GM23338 (cell line): Measurements from ENCODE around the gene TMPRSS13. TPM values are rescaled to one million over a fixed set of nuclear protein-coding genes. Genes with fewer than 3 reads are reported as not detected.

Experiments used
- ATAC-seq: fragments of 200-7000 bp; cut with Tn5 transposase; 3 replicates; pipeline ENCODE4 v1.9.1; 2020
- DNase-seq: peaks from one replicate; pipeline ENCODE4 v3.0.0-alpha.2; 2015; ENCODE audit warnings: low spot score
- H2AFZ ChIP-seq: fragments of 200-600 bp; sonication (generic); 2 replicates; pipeline ENCODE4 v1.8.0; 2016; ENCODE audit warnings: antibody characterized with exemption, mild to moderate bottlenecking, moderate library complexity
- H3F3A ChIP-seq: fragments of 200-600 bp; sonication (generic); replicated peaks from 2 replicates; pipeline ENCODE4 v1.8.0; 2017; ENCODE audit warnings: antibody characterized with exemption, mixed run types, low read depth
- H3K27ac ChIP-seq: fragments of 200-600 bp; sonication (generic); 2 replicates; pipeline ENCODE4 v1.6.1; 2016; ENCODE audit warnings: low read depth
- H3K27me3 ChIP-seq: fragments of 200-600 bp; sonication (generic); 2 replicates; pipeline ENCODE4 v1.8.0; 2016; ENCODE audit warnings: mild to moderate bottlenecking, mixed run types, moderate library complexity; ENCODE audit not compliant: insufficient read depth
- H3K36me3 ChIP-seq: fragments of 200-600 bp; sonication (generic); 2 replicates; pipeline ENCODE4 v1.8.0; 2016; ENCODE audit warnings: mild to moderate bottlenecking; ENCODE audit not compliant: insufficient read depth
- H3K4me1 ChIP-seq: fragments of 200-600 bp; sonication (generic); 2 replicates; pipeline ENCODE4 v1.8.0; 2016; ENCODE audit warnings: mild to moderate bottlenecking, moderate library complexity; ENCODE audit not compliant: insufficient read depth
- H3K4me2 ChIP-seq: fragments of 200-600 bp; sonication (generic); 2 replicates; pipeline ENCODE4 v1.7.1; 2017; ENCODE audit warnings: mixed run types
- H3K4me3 ChIP-seq: fragments of 200-600 bp; sonication (generic); 2 replicates; pipeline ENCODE4 v1.6.1; 2016; ENCODE audit warnings: mixed run types
- H3K79me2 ChIP-seq: fragments of 200-600 bp; sonication (generic); replicated peaks from 2 replicates; pipeline ENCODE4 v1.8.0; 2017; ENCODE audit warnings: mild to moderate bottlenecking; ENCODE audit not compliant: insufficient read depth
- H3K9me2 ChIP-seq: fragments of 200-600 bp; sonication (generic); 2 replicates; pipeline ENCODE4 v1.8.0; 2017; ENCODE audit not compliant: insufficient read depth
- H4K20me1 ChIP-seq: fragments of 200-600 bp; sonication (generic); replicated peaks from 2 replicates; pipeline ENCODE4 v1.8.0; 2017; ENCODE audit warnings: mild to moderate bottlenecking; ENCODE audit not compliant: insufficient read depth
- H3K27ac Mint-ChIP-seq: 2 replicates; pipeline ENCODE4 v1.8.0; 2020; ENCODE audit warnings: inconsistent platforms, mild to moderate bottlenecking, moderate library complexity, mixed read lengths
- H3K27me3 Mint-ChIP-seq: 3 replicates; pipeline ENCODE4 v1.8.0; 2022; ENCODE audit warnings: low read depth, mild to moderate bottlenecking, moderate library complexity, mixed read lengths, inconsistent platforms; ENCODE audit not compliant: insufficient read depth, poor library complexity
- H3K36me3 Mint-ChIP-seq: 3 replicates; pipeline ENCODE4 v1.8.0; 2021; ENCODE audit warnings: low read depth, mild to moderate bottlenecking, inconsistent platforms, moderate library complexity, mixed read lengths
- H3K4me1 Mint-ChIP-seq: 3 replicates; pipeline ENCODE4 v1.8.0; 2020; ENCODE audit warnings: mild to moderate bottlenecking, inconsistent platforms, mixed read lengths
- H3K4me3 Mint-ChIP-seq: 3 replicates; pipeline ENCODE4 v1.8.0; 2021; ENCODE audit warnings: moderate library complexity, mild to moderate bottlenecking, inconsistent platforms, mixed read lengths
- H3K9me3 Mint-ChIP-seq: 3 replicates; pipeline ENCODE4 v1.8.0; 2020; ENCODE audit warnings: moderate library complexity, mild to moderate bottlenecking, inconsistent platforms, mixed read lengths
- CREB1 ChIP-seq: fragments of 250-450 bp; sonication (Bioruptor Pico); IDR thresholded peaks from 2 replicates; pipeline ENCODE4 v1.5.0; 2020; ENCODE audit warnings: low read depth, mild to moderate bottlenecking, moderate library complexity
- EZH2 ChIP-seq: fragments of 200-600 bp; sonication (generic); IDR thresholded peaks from one replicate; pipeline ENCODE4 v1.8.0; 2017; ENCODE audit warnings: antibody characterized with exemption, mild to moderate bottlenecking, low read depth; ENCODE audit not compliant: unreplicated experiment
- EZH2phosphoT487 ChIP-seq: fragments of 200-600 bp; sonication (generic); IDR thresholded peaks from one replicate; pipeline ENCODE4 v1.8.1; 2018; ENCODE audit warnings: antibody characterized with exemption; ENCODE audit not compliant: unreplicated experiment
- JUNB ChIP-seq: IDR thresholded peaks from one replicate; pipeline ENCODE4 v1.6.1; 2016; ENCODE audit warnings: antibody characterized with exemption; ENCODE audit not compliant: unreplicated experiment
- NANOG ChIP-seq: IDR thresholded peaks from 2 replicates; pipeline ENCODE4 v1.6.1; 2016; ENCODE audit warnings: antibody characterized with exemption, borderline replicate concordance
- ZNF331 ChIP-seq: fragments of 250-450 bp; sonication (Bioruptor Pico); IDR thresholded peaks from 2 replicates; pipeline ENCODE4 v1.5.0; 2020; ENCODE audit warnings: low read depth, mild to moderate bottlenecking, moderate library complexity
- polyA plus RNA-seq: library from polyadenylated mRNA; unstranded; fragments of >200 nt; fragmentation: Nextera tagmentation; extraction: Ambion mirVana; gene quantifications from 2 replicates; pipeline ENCODE4 v1.2.1, GENCODE V29; 2016
- total RNA-seq: library from RNA; depleted of rRNA; stranded (reverse); fragments of >200 nt; shearing (Covaris generic); gene quantifications from 2 replicates; pipeline ENCODE4 v1.2.3, GENCODE V29; 2014
- TF ChIP-seq, protein P1 (sequence below): IDR thresholded peaks from one replicate; pipeline ENCODE4 v1.6.1; 2018; ENCODE audit warnings: antibody characterized with exemption; ENCODE audit not compliant: unreplicated experiment
- TF ChIP-seq, protein P2 (sequence below), 2 experiments: fragments of 200-600 bp in 1 of 2; sonication (generic) in 1 of 2; conservative IDR thresholded peaks; 2 replicates each; pipeline versions ENCODE4 v1.5.1 to v1.6.1; 2016 to 2017; ENCODE audit warnings: antibody characterized with exemption in 2 of 2, low read depth in 2 of 2, mild to moderate bottlenecking in 2 of 2, moderate library complexity in 1 of 2

The TMPRSS13 gene
- total and polyA plus RNA-seq, 2 experiments from 2014 or later, result 0.31 TPM; not detected in 1

GRCh38 chr11:117871784-117872183 is 57.4 kb downstream of the TMPRSS13 start (continued):
- TF ChIP-seq, protein P1, sequence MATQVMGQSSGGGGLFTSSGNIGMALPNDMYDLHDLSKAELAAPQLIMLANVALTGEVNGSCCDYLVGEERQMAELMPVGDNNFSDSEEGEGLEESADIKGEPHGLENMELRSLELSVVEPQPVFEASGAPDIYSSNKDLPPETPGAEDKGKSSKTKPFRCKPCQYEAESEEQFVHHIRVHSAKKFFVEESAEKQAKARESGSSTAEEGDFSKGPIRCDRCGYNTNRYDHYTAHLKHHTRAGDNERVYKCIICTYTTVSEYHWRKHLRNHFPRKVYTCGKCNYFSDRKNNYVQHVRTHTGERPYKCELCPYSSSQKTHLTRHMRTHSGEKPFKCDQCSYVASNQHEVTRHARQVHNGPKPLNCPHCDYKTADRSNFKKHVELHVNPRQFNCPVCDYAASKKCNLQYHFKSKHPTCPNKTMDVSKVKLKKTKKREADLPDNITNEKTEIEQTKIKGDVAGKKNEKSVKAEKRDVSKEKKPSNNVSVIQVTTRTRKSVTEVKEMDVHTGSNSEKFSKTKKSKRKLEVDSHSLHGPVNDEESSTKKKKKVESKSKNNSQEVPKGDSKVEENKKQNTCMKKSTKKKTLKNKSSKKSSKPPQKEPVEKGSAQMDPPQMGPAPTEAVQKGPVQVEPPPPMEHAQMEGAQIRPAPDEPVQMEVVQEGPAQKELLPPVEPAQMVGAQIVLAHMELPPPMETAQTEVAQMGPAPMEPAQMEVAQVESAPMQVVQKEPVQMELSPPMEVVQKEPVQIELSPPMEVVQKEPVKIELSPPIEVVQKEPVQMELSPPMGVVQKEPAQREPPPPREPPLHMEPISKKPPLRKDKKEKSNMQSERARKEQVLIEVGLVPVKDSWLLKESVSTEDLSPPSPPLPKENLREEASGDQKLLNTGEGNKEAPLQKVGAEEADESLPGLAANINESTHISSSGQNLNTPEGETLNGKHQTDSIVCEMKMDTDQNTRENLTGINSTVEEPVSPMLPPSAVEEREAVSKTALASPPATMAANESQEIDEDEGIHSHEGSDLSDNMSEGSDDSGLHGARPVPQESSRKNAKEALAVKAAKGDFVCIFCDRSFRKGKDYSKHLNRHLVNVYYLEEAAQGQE, result no peak

DNA sequence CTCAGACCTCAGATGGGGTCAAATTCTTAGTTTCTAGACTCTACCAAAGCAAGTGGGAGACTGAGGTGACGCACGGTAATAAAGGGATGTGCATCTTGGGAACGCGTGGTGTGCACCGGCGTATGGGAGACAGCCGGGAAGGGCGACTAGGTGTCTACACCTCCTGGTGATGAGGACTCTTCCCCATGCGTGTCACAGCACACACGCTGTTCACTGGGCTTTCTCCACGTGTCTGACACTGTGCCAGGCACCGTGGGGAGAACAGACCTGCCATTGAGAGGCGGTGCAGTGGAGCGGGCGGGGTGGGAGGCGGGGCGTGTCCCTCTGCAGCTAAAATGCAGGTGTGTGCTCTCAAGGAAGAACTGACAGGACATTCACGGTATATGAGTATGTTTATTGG is 58.0 kb downstream of the TMPRSS13 start:
- Mint-ChIP-seq H3K4me3 (no peak overlapping the region), H3K27me3 (peaks cover 9% of the 10 kb centered on the region), H3K9me3 (no peaks in the 10 kb centered on the region), H3K27ac (no peak overlapping the region), H3K36me3 (no peaks in the 10 kb centered on the region), H3K4me1 (peaks cover 54% of the 10 kb centered on the region)
- ATAC-seq (no peak), DNase-seq (no peak)
- Histone ChIP-seq H3K27ac (no peak overlapping the region), H3K27me3 (peaks cover 11% of the 10 kb centered on the region; the same call in 1 of the 2 replicates), H3K9me2 (no peaks in the 10 kb centered on the region), H3K4me2 (no peak overlapping the region), H3K4me3 (no peak overlapping the region), H4K20me1 (peaks cover 19% of the 10 kb centered on the region), H3K36me3 (no peaks in the 10 kb centered on the region), H2AFZ (no peak overlapping the region), H3K79me2 (peaks cover 20% of the 10 kb centered on the region; the same call in 1 of the 2 replicates), H3K4me1 (peaks cover 46% of the 10 kb centered on the region), H3F3A (no peaks in the 10 kb centered on the region; the same call in 1 of the 2 replicates)
- TF ChIP-seq EZH2phosphoT487, result no peak
- TF ChIP-seq EZH2, result no peak
- TF ChIP-seq NANOG, result no peak
- TF ChIP-seq, protein P2, sequence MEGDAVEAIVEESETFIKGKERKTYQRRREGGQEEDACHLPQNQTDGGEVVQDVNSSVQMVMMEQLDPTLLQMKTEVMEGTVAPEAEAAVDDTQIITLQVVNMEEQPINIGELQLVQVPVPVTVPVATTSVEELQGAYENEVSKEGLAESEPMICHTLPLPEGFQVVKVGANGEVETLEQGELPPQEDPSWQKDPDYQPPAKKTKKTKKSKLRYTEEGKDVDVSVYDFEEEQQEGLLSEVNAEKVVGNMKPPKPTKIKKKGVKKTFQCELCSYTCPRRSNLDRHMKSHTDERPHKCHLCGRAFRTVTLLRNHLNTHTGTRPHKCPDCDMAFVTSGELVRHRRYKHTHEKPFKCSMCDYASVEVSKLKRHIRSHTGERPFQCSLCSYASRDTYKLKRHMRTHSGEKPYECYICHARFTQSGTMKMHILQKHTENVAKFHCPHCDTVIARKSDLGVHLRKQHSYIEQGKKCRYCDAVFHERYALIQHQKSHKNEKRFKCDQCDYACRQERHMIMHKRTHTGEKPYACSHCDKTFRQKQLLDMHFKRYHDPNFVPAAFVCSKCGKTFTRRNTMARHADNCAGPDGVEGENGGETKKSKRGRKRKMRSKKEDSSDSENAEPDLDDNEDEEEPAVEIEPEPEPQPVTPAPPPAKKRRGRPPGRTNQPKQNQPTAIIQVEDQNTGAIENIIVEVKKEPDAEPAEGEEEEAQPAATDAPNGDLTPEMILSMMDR (conservative IDR thresholded peaks at IDR 0.05; ENCODE audit: low read depth in 2 of 2), result no peak
- TF ChIP-seq CREB1 (CRISPR knock-in tag), result no peak
- TF ChIP-seq ZNF331 (CRISPR knock-in tag), result no peak
- TF ChIP-seq JUNB, result no peak
- TF ChIP-seq, protein P1, result no peak
